K562 (cell line): Measurements from ENCODE around the gene GOLPH3L. TPM values are rescaled to one million over a fixed set of nuclear protein-coding genes. Genes with fewer than 3 reads are reported as not detected.

Source experiments
- CBX8 ChIP-seq: fragments of 200-600 bp; sonication (generic); IDR thresholded peaks from 2 replicates; pipeline ENCODE4 v1.6.1; 2012; ENCODE audit warnings: borderline replicate concordance, mixed run types, low read depth, mild to moderate bottlenecking, moderate library complexity, mixed read lengths, low read length, control low read depth, inconsistent platforms; ENCODE audit not compliant: poor library complexity, severe bottlenecking; ENCODE audit errors: extremely low read depth
- FOSL1 ChIP-seq: fragments of 200-800 bp; sonication (Bioruptor generic); conservative IDR thresholded peaks from 2 replicates; pipeline ENCODE4 v1.6.1; 2016; ENCODE audit warnings: missing genetic modification characterization, missing compliant biosample characterization
- L3MBTL2 ChIP-seq: fragments of 450-650 bp; IDR thresholded peaks from 2 replicates; pipeline ENCODE4 v1.6.1; 2016; ENCODE audit warnings: mild to moderate bottlenecking, moderate library complexity
- RBM14 ChIP-seq: fragments of 200-400 bp; formaldehyde crosslinking; IDR thresholded peaks from 2 replicates; pipeline ENCODE4 v1.6.1; 2018; ENCODE audit warnings: low read depth, mild to moderate bottlenecking, low read length, moderate library complexity, borderline replicate concordance; ENCODE audit not compliant: insufficient read depth
- SRF ChIP-seq, 2 experiments: fragments of 250-450, 450-650 bp in 1 of 2; sonication (Bioruptor Pico) in 1 of 2; sonication (generic) in 1 of 2; formaldehyde crosslinking; IDR thresholded peaks; 2 replicates each; pipeline versions ENCODE4 v1.5.0 to v1.5.1; 2020 to 2022; ENCODE audit warnings: mild to moderate bottlenecking in 1 of 2, missing genetic modification reagents in 1 of 2
- TAF7 ChIP-seq: fragments of 450-650 bp; IDR thresholded peaks from 2 replicates; pipeline ENCODE4 v1.6.1; 2016; ENCODE audit warnings: missing genetic modification characterization, missing compliant biosample characterization
- ZNF766 ChIP-seq: fragments of 200-800 bp; sonication (Bioruptor generic); conservative IDR thresholded peaks from 2 replicates; pipeline ENCODE4 v1.6.1; 2016; ENCODE audit warnings: missing genetic modification characterization, missing compliant biosample characterization
- polyA plus RNA-seq, 8 experiments: library from polyadenylated mRNA; depleted of rRNA in 4 of 8; stranded (reverse) in 5 of 8; unstranded in 3 of 8; fragments of >200 nt; fragmentation: Nextera tagmentation in 2 of 8; fragmentation: Illumina TruSeq in 1 of 8; extraction: Ambion mirVana in 2 of 8; extraction: Trizol in 1 of 8; gene quantifications; 2 replicates each; pipeline versions ENCODE4 v1.2.1 to v1.2.3, GENCODE V29; 2011 to 2014; ENCODE audit warnings: inconsistent platforms in 1 of 8, missing spikeins in 1 of 8
- total RNA-seq, 7 experiments: library from RNA; depleted of rRNA in 6 of 7; stranded (reverse); fragments of >200 nt in 6 of 7; fragmentation: Illumina TruSeq in 2 of 7; extraction: Trizol in 2 of 7; gene quantifications; 2 replicates each; pipeline versions ENCODE4 v1.2.1 to v1.2.3, GENCODE V29; 2011 to 2021; ENCODE audit warnings: low replicate concordance in 1 of 7
- TF ChIP-seq, protein P1 (sequence below): fragments of 250-450 bp; sonication (Bioruptor Pico); IDR thresholded peaks from 2 replicates; pipeline ENCODE4 v1.8.0; 2021; ENCODE audit warnings: mild to moderate bottlenecking, moderate library complexity
- TF ChIP-seq, protein P2 (sequence below): sonication (generic); formaldehyde crosslinking; IDR thresholded peaks from 2 replicates; pipeline ENCODE4 v1.8.0; 2023; ENCODE audit warnings: missing genetic modification reagents, mild to moderate bottlenecking, borderline replicate concordance
- TF ChIP-seq, protein P3 (sequence below): sonication (generic); formaldehyde crosslinking; IDR thresholded peaks from 2 replicates; pipeline ENCODE4 v1.8.1; 2023; ENCODE audit warnings: mild to moderate bottlenecking, missing genetic modification reagents
- TF ChIP-seq, protein P4 (sequence below): fragments of 250-450 bp; sonication (Bioruptor Pico); IDR thresholded peaks from 2 replicates; pipeline ENCODE4 v1.6.1; 2021; ENCODE audit warnings: mild to moderate bottlenecking
- TF ChIP-seq, protein P5 (sequence below): fragments of 450-650 bp; IDR thresholded peaks from 2 replicates; pipeline ENCODE4 v1.7.1; 2018; ENCODE audit warnings: mild to moderate bottlenecking, low read depth; ENCODE audit not compliant: partially characterized antibody

GOLPH3L gene
- total and polyA plus RNA-seq, 9 of the 15 experiments (the other 6 are each of a cell fraction or from before 2014, with no cell fraction given) = 8.1 to 42.1 (median 21.6) TPM

DNA sequence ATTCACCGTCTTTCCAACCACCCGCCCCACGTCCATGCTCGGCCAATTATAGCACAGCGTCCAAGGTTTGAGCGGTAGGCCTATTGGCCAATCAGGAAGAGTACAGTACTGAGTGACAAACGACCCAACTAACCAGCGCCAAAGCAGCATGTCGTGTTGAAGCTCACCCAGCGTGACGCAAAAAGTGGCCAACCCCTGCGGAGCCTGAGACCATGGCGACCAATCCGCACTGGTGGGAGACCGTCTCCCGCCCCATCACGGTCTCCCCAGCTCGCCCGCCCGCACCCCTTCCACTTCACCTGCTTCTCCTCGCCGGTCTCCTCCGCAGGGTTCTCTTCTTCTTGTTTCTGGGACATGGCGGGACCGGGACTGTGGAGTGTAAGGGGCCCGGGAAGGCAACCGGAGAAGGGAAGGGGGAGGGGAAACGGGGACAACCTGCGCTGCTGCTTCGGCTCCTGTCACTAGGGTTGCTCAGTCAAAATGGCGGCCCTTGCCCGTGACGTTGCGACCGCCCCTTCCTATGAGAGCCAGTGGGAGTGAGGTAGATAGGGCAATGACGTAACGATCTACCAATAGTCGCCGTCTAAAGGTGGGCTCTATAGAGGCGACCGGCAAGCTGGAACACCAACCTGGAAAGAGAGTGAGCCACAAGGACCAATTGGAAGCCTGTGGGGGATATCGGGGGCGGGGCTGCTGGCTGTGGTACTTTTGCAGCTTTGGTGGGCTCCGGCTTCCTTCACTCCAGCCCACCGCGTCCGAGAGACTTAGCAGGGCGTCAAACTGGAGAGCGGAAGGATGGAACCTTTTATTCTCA lies 67.6 kb downstream of the GOLPH3L start, which contains the start of gene ENSA (continued):
- TF ChIP-seq CBX8 (no peak), ZNF766 (CRISPR knock-in tag) (no peak), SRF (CRISPR knock-in tag; IDR thresholded peaks at IDR 0.05) (peak in 1 of 2 experiments; percentile 38; a peak in 1 of 4 replicates), TAF7 (peak; percentile 83), RBM14 (no peak), FOSL1 (tag) (no peak), L3MBTL2 (peak; percentile 67)
- TF ChIP-seq, protein P1, sequence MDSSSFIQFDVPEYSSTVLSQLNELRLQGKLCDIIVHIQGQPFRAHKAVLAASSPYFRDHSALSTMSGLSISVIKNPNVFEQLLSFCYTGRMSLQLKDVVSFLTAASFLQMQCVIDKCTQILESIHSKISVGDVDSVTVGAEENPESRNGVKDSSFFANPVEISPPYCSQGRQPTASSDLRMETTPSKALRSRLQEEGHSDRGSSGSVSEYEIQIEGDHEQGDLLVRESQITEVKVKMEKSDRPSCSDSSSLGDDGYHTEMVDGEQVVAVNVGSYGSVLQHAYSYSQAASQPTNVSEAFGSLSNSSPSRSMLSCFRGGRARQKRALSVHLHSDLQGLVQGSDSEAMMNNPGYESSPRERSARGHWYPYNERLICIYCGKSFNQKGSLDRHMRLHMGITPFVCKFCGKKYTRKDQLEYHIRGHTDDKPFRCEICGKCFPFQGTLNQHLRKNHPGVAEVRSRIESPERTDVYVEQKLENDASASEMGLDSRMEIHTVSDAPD (CRISPR knock-in tag) = no peak
- TF ChIP-seq, protein P2, sequence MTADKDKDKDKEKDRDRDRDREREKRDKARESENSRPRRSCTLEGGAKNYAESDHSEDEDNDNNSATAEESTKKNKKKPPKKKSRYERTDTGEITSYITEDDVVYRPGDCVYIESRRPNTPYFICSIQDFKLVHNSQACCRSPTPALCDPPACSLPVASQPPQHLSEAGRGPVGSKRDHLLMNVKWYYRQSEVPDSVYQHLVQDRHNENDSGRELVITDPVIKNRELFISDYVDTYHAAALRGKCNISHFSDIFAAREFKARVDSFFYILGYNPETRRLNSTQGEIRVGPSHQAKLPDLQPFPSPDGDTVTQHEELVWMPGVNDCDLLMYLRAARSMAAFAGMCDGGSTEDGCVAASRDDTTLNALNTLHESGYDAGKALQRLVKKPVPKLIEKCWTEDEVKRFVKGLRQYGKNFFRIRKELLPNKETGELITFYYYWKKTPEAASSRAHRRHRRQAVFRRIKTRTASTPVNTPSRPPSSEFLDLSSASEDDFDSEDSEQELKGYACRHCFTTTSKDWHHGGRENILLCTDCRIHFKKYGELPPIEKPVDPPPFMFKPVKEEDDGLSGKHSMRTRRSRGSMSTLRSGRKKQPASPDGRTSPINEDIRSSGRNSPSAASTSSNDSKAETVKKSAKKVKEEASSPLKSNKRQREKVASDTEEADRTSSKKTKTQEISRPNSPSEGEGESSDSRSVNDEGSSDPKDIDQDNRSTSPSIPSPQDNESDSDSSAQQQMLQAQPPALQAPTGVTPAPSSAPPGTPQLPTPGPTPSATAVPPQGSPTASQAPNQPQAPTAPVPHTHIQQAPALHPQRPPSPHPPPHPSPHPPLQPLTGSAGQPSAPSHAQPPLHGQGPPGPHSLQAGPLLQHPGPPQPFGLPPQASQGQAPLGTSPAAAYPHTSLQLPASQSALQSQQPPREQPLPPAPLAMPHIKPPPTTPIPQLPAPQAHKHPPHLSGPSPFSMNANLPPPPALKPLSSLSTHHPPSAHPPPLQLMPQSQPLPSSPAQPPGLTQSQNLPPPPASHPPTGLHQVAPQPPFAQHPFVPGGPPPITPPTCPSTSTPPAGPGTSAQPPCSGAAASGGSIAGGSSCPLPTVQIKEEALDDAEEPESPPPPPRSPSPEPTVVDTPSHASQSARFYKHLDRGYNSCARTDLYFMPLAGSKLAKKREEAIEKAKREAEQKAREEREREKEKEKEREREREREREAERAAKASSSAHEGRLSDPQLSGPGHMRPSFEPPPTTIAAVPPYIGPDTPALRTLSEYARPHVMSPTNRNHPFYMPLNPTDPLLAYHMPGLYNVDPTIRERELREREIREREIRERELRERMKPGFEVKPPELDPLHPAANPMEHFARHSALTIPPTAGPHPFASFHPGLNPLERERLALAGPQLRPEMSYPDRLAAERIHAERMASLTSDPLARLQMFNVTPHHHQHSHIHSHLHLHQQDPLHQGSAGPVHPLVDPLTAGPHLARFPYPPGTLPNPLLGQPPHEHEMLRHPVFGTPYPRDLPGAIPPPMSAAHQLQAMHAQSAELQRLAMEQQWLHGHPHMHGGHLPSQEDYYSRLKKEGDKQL = no peak
- TF ChIP-seq, protein P3, sequence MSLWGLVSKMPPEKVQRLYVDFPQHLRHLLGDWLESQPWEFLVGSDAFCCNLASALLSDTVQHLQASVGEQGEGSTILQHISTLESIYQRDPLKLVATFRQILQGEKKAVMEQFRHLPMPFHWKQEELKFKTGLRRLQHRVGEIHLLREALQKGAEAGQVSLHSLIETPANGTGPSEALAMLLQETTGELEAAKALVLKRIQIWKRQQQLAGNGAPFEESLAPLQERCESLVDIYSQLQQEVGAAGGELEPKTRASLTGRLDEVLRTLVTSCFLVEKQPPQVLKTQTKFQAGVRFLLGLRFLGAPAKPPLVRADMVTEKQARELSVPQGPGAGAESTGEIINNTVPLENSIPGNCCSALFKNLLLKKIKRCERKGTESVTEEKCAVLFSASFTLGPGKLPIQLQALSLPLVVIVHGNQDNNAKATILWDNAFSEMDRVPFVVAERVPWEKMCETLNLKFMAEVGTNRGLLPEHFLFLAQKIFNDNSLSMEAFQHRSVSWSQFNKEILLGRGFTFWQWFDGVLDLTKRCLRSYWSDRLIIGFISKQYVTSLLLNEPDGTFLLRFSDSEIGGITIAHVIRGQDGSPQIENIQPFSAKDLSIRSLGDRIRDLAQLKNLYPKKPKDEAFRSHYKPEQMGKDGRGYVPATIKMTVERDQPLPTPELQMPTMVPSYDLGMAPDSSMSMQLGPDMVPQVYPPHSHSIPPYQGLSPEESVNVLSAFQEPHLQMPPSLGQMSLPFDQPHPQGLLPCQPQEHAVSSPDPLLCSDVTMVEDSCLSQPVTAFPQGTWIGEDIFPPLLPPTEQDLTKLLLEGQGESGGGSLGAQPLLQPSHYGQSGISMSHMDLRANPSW (CRISPR knock-in tag) = 0 out of 2 replicates have a peak, but pooled peaks have one; percentile 74
- TF ChIP-seq, protein P4, sequence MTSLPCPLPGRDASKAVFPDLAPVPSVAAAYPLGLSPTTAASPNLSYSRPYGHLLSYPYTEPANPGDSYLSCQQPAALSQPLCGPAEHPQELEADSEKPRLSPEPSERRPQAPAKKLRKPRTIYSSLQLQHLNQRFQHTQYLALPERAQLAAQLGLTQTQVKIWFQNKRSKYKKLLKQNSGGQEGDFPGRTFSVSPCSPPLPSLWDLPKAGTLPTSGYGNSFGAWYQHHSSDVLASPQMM (CRISPR knock-in tag) = no peak
- TF ChIP-seq, protein P5, sequence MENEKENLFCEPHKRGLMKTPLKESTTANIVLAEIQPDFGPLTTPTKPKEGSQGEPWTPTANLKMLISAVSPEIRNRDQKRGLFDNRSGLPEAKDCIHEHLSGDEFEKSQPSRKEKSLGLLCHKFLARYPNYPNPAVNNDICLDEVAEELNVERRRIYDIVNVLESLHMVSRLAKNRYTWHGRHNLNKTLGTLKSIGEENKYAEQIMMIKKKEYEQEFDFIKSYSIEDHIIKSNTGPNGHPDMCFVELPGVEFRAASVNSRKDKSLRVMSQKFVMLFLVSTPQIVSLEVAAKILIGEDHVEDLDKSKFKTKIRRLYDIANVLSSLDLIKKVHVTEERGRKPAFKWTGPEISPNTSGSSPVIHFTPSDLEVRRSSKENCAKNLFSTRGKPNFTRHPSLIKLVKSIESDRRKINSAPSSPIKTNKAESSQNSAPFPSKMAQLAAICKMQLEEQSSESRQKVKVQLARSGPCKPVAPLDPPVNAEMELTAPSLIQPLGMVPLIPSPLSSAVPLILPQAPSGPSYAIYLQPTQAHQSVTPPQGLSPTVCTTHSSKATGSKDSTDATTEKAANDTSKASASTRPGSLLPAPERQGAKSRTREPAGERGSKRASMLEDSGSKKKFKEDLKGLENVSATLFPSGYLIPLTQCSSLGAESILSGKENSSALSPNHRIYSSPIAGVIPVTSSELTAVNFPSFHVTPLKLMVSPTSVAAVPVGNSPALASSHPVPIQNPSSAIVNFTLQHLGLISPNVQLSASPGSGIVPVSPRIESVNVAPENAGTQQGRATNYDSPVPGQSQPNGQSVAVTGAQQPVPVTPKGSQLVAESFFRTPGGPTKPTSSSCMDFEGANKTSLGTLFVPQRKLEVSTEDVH = peak; percentile 41
